GM23338 (cell line): ENCODE data around the gene TEX9. TPM values are rescaled to one million over a fixed set of nuclear protein-coding genes. Genes with fewer than 3 reads are reported as not detected.

Source experiments
- ATAC-seq: fragments of 200-7000 bp; cut with Tn5 transposase; 3 replicates; pipeline ENCODE4 v1.9.1; 2020
- DNase-seq: peaks from one replicate; pipeline ENCODE4 v3.0.0-alpha.2; 2015; ENCODE audit warnings: low spot score
- H2AFZ ChIP-seq: fragments of 200-600 bp; sonication (generic); 2 replicates; pipeline ENCODE4 v1.8.0; 2016; ENCODE audit warnings: antibody characterized with exemption, mild to moderate bottlenecking, moderate library complexity
- H3F3A ChIP-seq: fragments of 200-600 bp; sonication (generic); replicated peaks from 2 replicates; pipeline ENCODE4 v1.8.0; 2017; ENCODE audit warnings: antibody characterized with exemption, mixed run types, low read depth
- H3K27ac ChIP-seq: fragments of 200-600 bp; sonication (generic); 2 replicates; pipeline ENCODE4 v1.6.1; 2016; ENCODE audit warnings: low read depth
- H3K27me3 ChIP-seq: fragments of 200-600 bp; sonication (generic); 2 replicates; pipeline ENCODE4 v1.8.0; 2016; ENCODE audit warnings: mild to moderate bottlenecking, mixed run types, moderate library complexity; ENCODE audit not compliant: insufficient read depth
- H3K36me3 ChIP-seq: fragments of 200-600 bp; sonication (generic); 2 replicates; pipeline ENCODE4 v1.8.0; 2016; ENCODE audit warnings: mild to moderate bottlenecking; ENCODE audit not compliant: insufficient read depth
- H3K4me1 ChIP-seq: fragments of 200-600 bp; sonication (generic); 2 replicates; pipeline ENCODE4 v1.8.0; 2016; ENCODE audit warnings: mild to moderate bottlenecking, moderate library complexity; ENCODE audit not compliant: insufficient read depth
- H3K4me2 ChIP-seq: fragments of 200-600 bp; sonication (generic); 2 replicates; pipeline ENCODE4 v1.7.1; 2017; ENCODE audit warnings: mixed run types
- H3K4me3 ChIP-seq: fragments of 200-600 bp; sonication (generic); 2 replicates; pipeline ENCODE4 v1.6.1; 2016; ENCODE audit warnings: mixed run types
- H3K79me2 ChIP-seq: fragments of 200-600 bp; sonication (generic); replicated peaks from 2 replicates; pipeline ENCODE4 v1.8.0; 2017; ENCODE audit warnings: mild to moderate bottlenecking; ENCODE audit not compliant: insufficient read depth
- H3K9me2 ChIP-seq: fragments of 200-600 bp; sonication (generic); 2 replicates; pipeline ENCODE4 v1.8.0; 2017; ENCODE audit not compliant: insufficient read depth
- H4K20me1 ChIP-seq: fragments of 200-600 bp; sonication (generic); replicated peaks from 2 replicates; pipeline ENCODE4 v1.8.0; 2017; ENCODE audit warnings: mild to moderate bottlenecking; ENCODE audit not compliant: insufficient read depth
- H3K27ac Mint-ChIP-seq: 2 replicates; pipeline ENCODE4 v1.8.0; 2020; ENCODE audit warnings: inconsistent platforms, mild to moderate bottlenecking, moderate library complexity, mixed read lengths
- H3K27me3 Mint-ChIP-seq: 3 replicates; pipeline ENCODE4 v1.8.0; 2022; ENCODE audit warnings: low read depth, mild to moderate bottlenecking, moderate library complexity, mixed read lengths, inconsistent platforms; ENCODE audit not compliant: insufficient read depth, poor library complexity
- H3K36me3 Mint-ChIP-seq: 3 replicates; pipeline ENCODE4 v1.8.0; 2021; ENCODE audit warnings: low read depth, mild to moderate bottlenecking, inconsistent platforms, moderate library complexity, mixed read lengths
- H3K4me1 Mint-ChIP-seq: 3 replicates; pipeline ENCODE4 v1.8.0; 2020; ENCODE audit warnings: mild to moderate bottlenecking, inconsistent platforms, mixed read lengths
- H3K4me3 Mint-ChIP-seq: 3 replicates; pipeline ENCODE4 v1.8.0; 2021; ENCODE audit warnings: moderate library complexity, mild to moderate bottlenecking, inconsistent platforms, mixed read lengths
- H3K9me3 Mint-ChIP-seq: 3 replicates; pipeline ENCODE4 v1.8.0; 2020; ENCODE audit warnings: moderate library complexity, mild to moderate bottlenecking, inconsistent platforms, mixed read lengths
- ETS1 ChIP-seq: IDR thresholded peaks from 2 replicates; pipeline ENCODE4 v1.6.1; 2016; ENCODE audit warnings: antibody characterized with exemption
- EZH2 ChIP-seq: fragments of 200-600 bp; sonication (generic); IDR thresholded peaks from one replicate; pipeline ENCODE4 v1.8.0; 2017; ENCODE audit warnings: antibody characterized with exemption, mild to moderate bottlenecking, low read depth; ENCODE audit not compliant: unreplicated experiment
- EZH2phosphoT487 ChIP-seq: fragments of 200-600 bp; sonication (generic); IDR thresholded peaks from one replicate; pipeline ENCODE4 v1.8.1; 2018; ENCODE audit warnings: antibody characterized with exemption; ENCODE audit not compliant: unreplicated experiment
- JUNB ChIP-seq: IDR thresholded peaks from one replicate; pipeline ENCODE4 v1.6.1; 2016; ENCODE audit warnings: antibody characterized with exemption; ENCODE audit not compliant: unreplicated experiment
- NANOG ChIP-seq: IDR thresholded peaks from 2 replicates; pipeline ENCODE4 v1.6.1; 2016; ENCODE audit warnings: antibody characterized with exemption, borderline replicate concordance
- POLR2AphosphoS5 ChIP-seq: IDR thresholded peaks from 2 replicates; pipeline ENCODE4 v1.6.1; 2016; ENCODE audit warnings: antibody characterized with exemption, low read depth
- STAT1 ChIP-seq: IDR thresholded peaks from one replicate; pipeline ENCODE4 v1.6.1; 2016; ENCODE audit warnings: antibody characterized with exemption; ENCODE audit not compliant: unreplicated experiment
- ZNF331 ChIP-seq: fragments of 250-450 bp; sonication (Bioruptor Pico); IDR thresholded peaks from 2 replicates; pipeline ENCODE4 v1.5.0; 2020; ENCODE audit warnings: low read depth, mild to moderate bottlenecking, moderate library complexity
- ZNF462 ChIP-seq: fragments of 250-450 bp; sonication (Bioruptor Pico); IDR thresholded peaks from 2 replicates; pipeline ENCODE4 v1.5.0; 2020; ENCODE audit warnings: mild to moderate bottlenecking, moderate library complexity
- polyA plus RNA-seq: library from polyadenylated mRNA; unstranded; fragments of >200 nt; fragmentation: Nextera tagmentation; extraction: Ambion mirVana; gene quantifications from 2 replicates; pipeline ENCODE4 v1.2.1, GENCODE V29; 2016
- total RNA-seq: library from RNA; depleted of rRNA; stranded (reverse); fragments of >200 nt; shearing (Covaris generic); gene quantifications from 2 replicates; pipeline ENCODE4 v1.2.3, GENCODE V29; 2014
- TF ChIP-seq, protein P1 (sequence below), 2 experiments: fragments of 200-600 bp in 1 of 2; sonication (generic) in 1 of 2; conservative IDR thresholded peaks; 2 replicates each; pipeline versions ENCODE4 v1.5.1 to v1.6.1; 2016 to 2017; ENCODE audit warnings: antibody characterized with exemption in 2 of 2, low read depth in 2 of 2, mild to moderate bottlenecking in 2 of 2, moderate library complexity in 1 of 2

The TEX9 gene
- total and polyA plus RNA-seq, 2 experiments from 2014 or later = 19.6 to 21.8 TPM

GRCh38 chr15:56341201-56341600, 24.0 kb upstream of the TEX9 start:
- Histone ChIP-seq H4K20me1 (no peaks in the 10 kb centered on the region), H3K4me1 (no peaks in the 10 kb centered on the region), H3K27me3 (no peaks in the 10 kb centered on the region), H3K4me3 (no peak overlapping the region), H3K9me2 (no peaks in the 10 kb centered on the region), H3K4me2 (no peak overlapping the region), H3K36me3 (no peaks in the 10 kb centered on the region), H2AFZ (0 out of 2 replicates have a peak overlapping the region, but pooled peaks have one; percentile 40), H3F3A (no peaks in the 10 kb centered on the region), H3K27ac (no peak overlapping the region), H3K79me2 (no peaks in the 10 kb centered on the region)
- Mint-ChIP-seq H3K4me3 (no peak overlapping the region), H3K27ac (no peak overlapping the region), H3K9me3 (no peaks in the 10 kb centered on the region; the same call in 1 of the 3 replicates), H3K36me3 (no peaks in the 10 kb centered on the region), H3K27me3 (peaks cover 3% of the 10 kb centered on the region), H3K4me1 (no peaks in the 10 kb centered on the region)
- TF ChIP-seq POLR2AphosphoS5 (no peak), ZNF331 (no peak), ETS1 (no peak), EZH2 (no peak), JUNB (no peak), ZNF462 (CRISPR knock-in tag) (no peak), NANOG (no peak), EZH2phosphoT487 (no peak), STAT1 (no peak)
- TF ChIP-seq, protein P1, sequence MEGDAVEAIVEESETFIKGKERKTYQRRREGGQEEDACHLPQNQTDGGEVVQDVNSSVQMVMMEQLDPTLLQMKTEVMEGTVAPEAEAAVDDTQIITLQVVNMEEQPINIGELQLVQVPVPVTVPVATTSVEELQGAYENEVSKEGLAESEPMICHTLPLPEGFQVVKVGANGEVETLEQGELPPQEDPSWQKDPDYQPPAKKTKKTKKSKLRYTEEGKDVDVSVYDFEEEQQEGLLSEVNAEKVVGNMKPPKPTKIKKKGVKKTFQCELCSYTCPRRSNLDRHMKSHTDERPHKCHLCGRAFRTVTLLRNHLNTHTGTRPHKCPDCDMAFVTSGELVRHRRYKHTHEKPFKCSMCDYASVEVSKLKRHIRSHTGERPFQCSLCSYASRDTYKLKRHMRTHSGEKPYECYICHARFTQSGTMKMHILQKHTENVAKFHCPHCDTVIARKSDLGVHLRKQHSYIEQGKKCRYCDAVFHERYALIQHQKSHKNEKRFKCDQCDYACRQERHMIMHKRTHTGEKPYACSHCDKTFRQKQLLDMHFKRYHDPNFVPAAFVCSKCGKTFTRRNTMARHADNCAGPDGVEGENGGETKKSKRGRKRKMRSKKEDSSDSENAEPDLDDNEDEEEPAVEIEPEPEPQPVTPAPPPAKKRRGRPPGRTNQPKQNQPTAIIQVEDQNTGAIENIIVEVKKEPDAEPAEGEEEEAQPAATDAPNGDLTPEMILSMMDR (conservative IDR thresholded peaks at IDR 0.05; ENCODE audit: low read depth in 2 of 2) = no peak
- DNase-seq (peak; percentile 6), ATAC-seq (no peak)
